Pericardium fibroblast (primary cell): ENCODE measurements around the gene PRPF39. TPM values are rescaled to one million over a fixed set of nuclear protein-coding genes. Genes with fewer than 3 reads are reported as not detected.

ENCODE experiments used
- total RNA-seq: library from RNA; depleted of rRNA; stranded (reverse); fragments of >200 nt; gene quantifications from 2 replicates; pipeline ENCODE4 v1.2.3, GENCODE V29; 2015

PRPF39 gene, protein sequence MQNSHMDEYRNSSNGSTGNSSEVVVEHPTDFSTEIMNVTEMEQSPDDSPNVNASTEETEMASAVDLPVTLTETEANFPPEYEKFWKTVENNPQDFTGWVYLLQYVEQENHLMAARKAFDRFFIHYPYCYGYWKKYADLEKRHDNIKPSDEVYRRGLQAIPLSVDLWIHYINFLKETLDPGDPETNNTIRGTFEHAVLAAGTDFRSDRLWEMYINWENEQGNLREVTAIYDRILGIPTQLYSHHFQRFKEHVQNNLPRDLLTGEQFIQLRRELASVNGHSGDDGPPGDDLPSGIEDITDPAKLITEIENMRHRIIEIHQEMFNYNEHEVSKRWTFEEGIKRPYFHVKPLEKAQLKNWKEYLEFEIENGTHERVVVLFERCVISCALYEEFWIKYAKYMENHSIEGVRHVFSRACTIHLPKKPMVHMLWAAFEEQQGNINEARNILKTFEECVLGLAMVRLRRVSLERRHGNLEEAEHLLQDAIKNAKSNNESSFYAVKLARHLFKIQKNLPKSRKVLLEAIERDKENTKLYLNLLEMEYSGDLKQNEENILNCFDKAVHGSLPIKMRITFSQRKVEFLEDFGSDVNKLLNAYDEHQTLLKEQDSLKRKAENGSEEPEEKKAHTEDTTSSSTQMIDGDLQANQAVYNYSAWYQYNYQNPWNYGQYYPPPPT
- 14.4 and 24.8 TPM in 2 replicates for total RNA-seq

DNA sequence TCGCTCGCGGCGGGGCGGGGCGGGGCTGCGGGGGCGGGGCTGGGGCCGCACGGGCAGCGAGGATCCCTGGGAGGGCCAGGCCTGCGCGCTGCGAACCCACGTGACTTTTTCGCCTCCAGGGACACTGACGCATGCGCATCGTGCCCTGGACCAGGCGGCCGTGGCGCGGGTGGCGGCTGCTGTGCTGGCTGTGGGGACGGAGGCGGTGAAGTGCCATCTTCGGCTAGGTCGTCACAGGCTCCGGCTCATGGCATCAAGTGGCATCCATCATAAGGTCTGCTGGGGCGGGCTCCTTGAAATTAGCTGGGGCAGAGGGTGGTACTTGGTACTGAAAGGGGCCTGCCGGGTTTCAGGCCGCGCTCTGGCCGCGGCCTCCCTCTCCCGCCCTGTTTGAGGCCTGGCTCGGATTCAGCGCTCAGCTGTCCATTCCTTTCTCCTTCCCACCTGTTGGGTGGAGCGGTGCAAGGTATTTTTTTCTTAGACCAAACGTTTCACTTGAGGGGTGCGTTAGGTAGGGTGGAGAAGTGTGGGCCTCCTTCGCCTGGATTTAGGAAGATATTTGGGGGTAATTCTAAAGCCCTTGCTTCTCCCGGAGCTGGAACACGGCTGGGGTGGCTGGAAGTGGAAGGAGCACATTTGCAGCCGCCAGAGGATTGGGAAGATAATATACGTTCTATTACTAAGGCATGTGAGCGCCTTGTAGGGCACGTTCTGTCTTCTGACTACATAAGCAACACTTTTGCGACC lies at the start of gene PRPF39:
Gene PRPF39 (plus strand): TSS at position 141 of the 747 bp plus-strand sequence. CDS start 11,124 bp downstream, outside the sequence.

DNA sequence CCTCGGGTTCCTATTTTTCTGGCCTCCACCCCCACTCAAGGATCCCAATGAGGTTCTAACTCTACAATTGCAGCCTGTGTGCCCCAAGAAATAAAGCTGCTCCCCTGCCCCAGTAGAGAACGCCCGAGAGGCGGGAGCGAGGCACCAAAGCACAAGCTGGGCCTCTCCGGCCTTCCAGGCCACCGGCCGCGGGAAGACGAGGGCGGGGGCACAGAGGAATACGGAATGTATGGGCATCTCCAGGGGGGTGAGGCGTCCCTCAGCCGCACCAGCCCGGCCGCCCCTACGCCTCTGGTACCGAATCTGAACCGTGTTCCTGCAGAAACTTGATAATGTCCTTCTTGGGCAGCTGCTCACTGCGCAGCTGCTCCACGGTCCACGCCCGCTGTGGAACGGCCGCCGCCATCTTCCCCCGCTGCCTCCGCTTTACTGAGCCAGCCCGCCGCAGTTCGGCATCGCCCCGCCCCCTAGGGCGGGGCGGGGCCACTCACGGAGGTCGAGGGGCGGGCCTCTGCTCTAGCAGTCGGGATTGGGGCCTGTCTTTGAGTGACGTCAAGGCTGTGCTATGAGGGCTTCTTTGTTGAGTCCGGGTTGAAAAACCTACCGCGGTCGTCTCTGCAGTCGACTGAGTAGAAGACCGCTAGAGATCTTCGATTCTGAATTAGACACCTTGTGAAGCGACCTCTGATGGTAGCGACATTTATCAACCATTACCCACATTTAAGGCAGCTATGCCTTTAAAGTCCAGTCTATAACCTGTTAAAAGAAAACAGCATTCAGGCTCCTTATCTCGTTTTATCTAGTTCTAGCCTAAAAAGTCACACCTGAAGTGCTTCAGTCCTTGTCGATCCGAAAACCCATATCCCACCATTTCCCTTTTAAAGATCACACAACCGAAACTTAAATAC lies 50.4 kb downstream of the PRPF39 start, which contains the start of gene FKBP3:
Gene FKBP3 (minus strand): TSS at position 431 of the 908 bp plus-strand sequence. CDS start 25 bp downstream, at position 406.

DNA sequence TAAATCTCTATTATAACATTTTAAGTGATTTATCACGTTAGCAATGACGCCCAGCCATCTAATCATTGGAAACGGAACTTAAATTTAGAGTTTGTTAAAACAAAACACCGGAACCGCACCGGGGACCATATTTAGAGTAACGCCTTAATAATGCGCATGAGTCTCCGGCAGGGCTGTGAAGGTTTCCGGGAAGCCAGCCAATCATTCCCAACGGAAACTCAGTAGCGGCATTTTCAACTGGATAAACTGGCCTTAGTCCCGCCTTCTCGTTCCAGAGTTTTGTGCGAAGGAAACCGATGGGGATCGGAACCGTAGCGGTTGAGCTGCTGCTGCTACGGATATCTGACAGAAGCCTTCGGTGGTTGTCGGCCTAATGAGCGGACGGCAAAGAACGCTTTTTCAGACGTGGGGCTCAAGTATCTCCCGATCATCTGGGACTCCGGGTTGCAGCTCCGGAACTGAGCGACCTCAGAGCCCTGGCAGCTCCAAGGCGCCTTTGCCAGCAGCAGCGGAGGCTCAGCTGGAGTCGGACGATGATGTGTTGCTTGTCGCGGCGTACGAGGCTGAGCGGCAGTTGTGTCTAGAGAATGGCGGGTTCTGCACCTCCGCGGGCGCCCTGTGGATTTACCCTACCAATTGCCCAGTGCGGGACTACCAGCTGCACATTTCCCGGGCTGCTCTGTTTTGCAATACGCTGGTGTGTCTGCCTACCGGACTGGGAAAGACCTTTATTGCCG lies 51.9 kb downstream of the PRPF39 start, which contains the start of gene FANCM:
Gene FANCM (plus strand): TSS at position 272 of the 737 bp plus-strand sequence. CDS start 102 bp downstream, at position 374.

Other genes starting within 250 kb of the PRPF39 start
- 4.2 and 5.0 TPM in 2 replicates for gene KLHL28, start 122.2 kb upstream of the PRPF39 start, total RNA-seq
- gene TOGARAM1, start 121.9 kb upstream of the PRPF39 start, total RNA-seq = 9.8 and 11.2 TPM in 2 replicates
- gene FKBP3, start 50.4 kb downstream of the PRPF39 start, total RNA-seq = 38.4 and 42.5 TPM in 2 replicates
- 2.5 and 5.9 TPM in 2 replicates for gene FANCM, start 51.8 kb downstream of the PRPF39 start, total RNA-seq
- 8.2 and 13.9 TPM in 2 replicates for gene MIS18BP1, start 169.1 kb downstream of the PRPF39 start, total RNA-seq